ENCODE measurements around the gene SBF2.

The SBF2 gene

GRCh38 chr11:9868641-9869040, 425.4 kb downstream of the SBF2 start:
- WGBS, result 100% methylated on average over 1 of the region's 3 CpGs
- no peak for DNase-seq
- Histone ChIP-seq H2BK120ac (ENCODE audit: low read depth, low read length) (no peak overlapping the region), H3K18ac (ENCODE audit: low read depth in 1 of 2, low read length in 2 of 2) (no peak overlapping the region), H2AFZ (ENCODE audit: low read depth, low read length) (no peak overlapping the region), H3K9me3 (ENCODE audit: control insufficient read depth, low read length) (peaks cover 10% of the 10 kb centered on the region), H3K23ac (ENCODE audit: low read length in 2 of 2) (no peak overlapping the region), H3K36me3 (ENCODE audit: control insufficient read depth in 1 of 2, insufficient read depth in 2 of 2, low read depth in 1 of 2, low read length in 2 of 2) (peaks cover 0 to 15% of the 10 kb centered on the region in 2 experiments), H2BK15ac (ENCODE audit: low read depth, poor library complexity, severe bottlenecking) (no peak overlapping the region), H2AK5ac (ENCODE audit: low read length, severe bottlenecking) (no peak overlapping the region), H3K79me1 (replicated peaks; ENCODE audit: low read length, poor library complexity, severe bottlenecking) (peaks cover 7% of the 10 kb centered on the region), H2BK5ac (ENCODE audit: low read depth, low read length, poor library complexity, severe bottlenecking) (no peak overlapping the region), H4K8ac (ENCODE audit: low read length) (no peak overlapping the region), H3K27ac (ENCODE audit: low read length, poor library complexity, severe bottlenecking) (no peak overlapping the region), H3K27me3 (ENCODE audit: control insufficient read depth in 1 of 2, insufficient read depth in 1 of 2, low read length in 2 of 2) (no peaks in the 10 kb centered on the region), H3K4me2 (ENCODE audit: low read length, poor library complexity, severe bottlenecking) (no peak overlapping the region), H3K4me3 (ENCODE audit: insufficient read depth in 1 of 2, low read depth in 1 of 2, low read length in 2 of 2) (no peak overlapping the region), H2BK12ac (ENCODE audit: low read length in 2 of 2) (no peak overlapping the region), H3K9ac (ENCODE audit: low read length) (no peak overlapping the region), H4K91ac (ENCODE audit: low read length) (no peak overlapping the region), H3K4me1 (ENCODE audit: control insufficient read depth, insufficient read depth, low read depth, low read length) (no peaks in the 10 kb centered on the region), H3K4ac (ENCODE audit: low read depth in 1 of 2, low read length in 2 of 2) (no peak overlapping the region), H3K14ac (ENCODE audit: low read length in 2 of 2) (no peak overlapping the region)

- Histone ChIP-seq H3K14ac (ENCODE audit: low read length in 2 of 2) (no peak overlapping the region), H3K4me1 (ENCODE audit: control insufficient read depth, insufficient read depth, low read depth, low read length) (peaks cover 6% of the 10 kb centered on the region)
Observed at GRCh38 chr11:9862981-9863380, 431.0 kb downstream of the SBF2 start.

GRCh38 chr11:9861860-9862725, 431.9 kb downstream of the SBF2 start:
- WGBS, result 54% methylated on average over 3 of the region's 4 CpGs

More at GRCh38 chr11:9862981-9863380, 431.0 kb downstream of the SBF2 start:
- no peak overlapping the region for H3K23ac ChIP-seq (ENCODE audit: low read length in 2 of 2)
- peak overlapping the region; percentile 91 for H2AK5ac ChIP-seq (ENCODE audit: low read length, severe bottlenecking)
- peak overlapping the region in 1 of 2 experiments; percentile 88 for H3K4ac ChIP-seq (ENCODE audit: low read depth in 1 of 2, low read length in 2 of 2)
- peak overlapping the region; percentile 89 for H2BK5ac ChIP-seq (ENCODE audit: low read depth, low read length, poor library complexity, severe bottlenecking)
- WGBS, result 55% methylated on average over 1 of the region's 2 CpGs
- no peak overlapping the region for H4K8ac ChIP-seq (ENCODE audit: low read length)
- no peak overlapping the region for H3K4me2 ChIP-seq (ENCODE audit: low read length, poor library complexity, severe bottlenecking)
- DNase-seq, result no peak
- peaks cover 0 to 9% of the 10 kb centered on the region in 2 experiments for H3K36me3 ChIP-seq (ENCODE audit: control insufficient read depth in 1 of 2, insufficient read depth in 2 of 2, low read depth in 1 of 2, low read length in 2 of 2)
- peak overlapping the region in 1 of 2 experiments; percentile 34 for H3K18ac ChIP-seq (ENCODE audit: low read depth in 1 of 2, low read length in 2 of 2)
- no peak overlapping the region for H2BK12ac ChIP-seq (ENCODE audit: low read length in 2 of 2)
- H3K79me1 ChIP-seq (replicated peaks; ENCODE audit: low read length, poor library complexity, severe bottlenecking), result peaks cover 7% of the 10 kb centered on the region
- no peaks in the 10 kb centered on the region for H3K27me3 ChIP-seq (ENCODE audit: control insufficient read depth in 1 of 2, insufficient read depth in 1 of 2, low read length in 2 of 2)
- H3K4me3 ChIP-seq (ENCODE audit: insufficient read depth in 1 of 2, low read depth in 1 of 2, low read length in 2 of 2), result no peak overlapping the region
- H4K91ac ChIP-seq (ENCODE audit: low read length), result no peak overlapping the region
- H2BK120ac ChIP-seq (ENCODE audit: low read depth, low read length), result no peak overlapping the region
- H3K9ac ChIP-seq (ENCODE audit: low read length), result no peak overlapping the region
- H2BK15ac ChIP-seq (ENCODE audit: low read depth, poor library complexity, severe bottlenecking), result no peak overlapping the region
- H3K9me3 ChIP-seq (ENCODE audit: control insufficient read depth, low read length), result no peaks in the 10 kb centered on the region
- H2AFZ ChIP-seq (ENCODE audit: low read depth, low read length), result no peak overlapping the region
- peak overlapping the region; percentile 91 for H3K27ac ChIP-seq (ENCODE audit: low read length, poor library complexity, severe bottlenecking)

GRCh38 chr11:9859554-9860305, 434.3 kb downstream of the SBF2 start:
- Histone ChIP-seq H3K4me3 (ENCODE audit: insufficient read depth in 1 of 2, low read depth in 1 of 2, low read length in 2 of 2) (no peak overlapping the region), H4K91ac (ENCODE audit: low read length) (no peak overlapping the region), H3K9ac (ENCODE audit: low read length) (peak overlapping the region; percentile 56), H2BK5ac (ENCODE audit: low read depth, low read length, poor library complexity, severe bottlenecking) (peak overlapping the region; percentile 76), H3K79me1 (replicated peaks; ENCODE audit: low read length, poor library complexity, severe bottlenecking) (peaks cover 6% of the 10 kb centered on the region), H4K8ac (ENCODE audit: low read length) (no peak overlapping the region), H2BK12ac (ENCODE audit: low read length in 2 of 2) (peak overlapping the region; percentile 9 to 63), H3K36me3 (ENCODE audit: control insufficient read depth in 1 of 2, insufficient read depth in 2 of 2, low read depth in 1 of 2, low read length in 2 of 2) (peaks cover 0 to 22% of the 10 kb centered on the region in 2 experiments), H3K4me2 (ENCODE audit: low read length, poor library complexity, severe bottlenecking) (no peak overlapping the region), H2BK120ac (ENCODE audit: low read depth, low read length) (peak overlapping the region; percentile 1), H3K14ac (ENCODE audit: low read length in 2 of 2) (no peak overlapping the region), H3K23ac (ENCODE audit: low read length in 2 of 2) (no peak overlapping the region), H2BK15ac (ENCODE audit: low read depth, poor library complexity, severe bottlenecking) (no peak overlapping the region), H3K27ac (ENCODE audit: low read length, poor library complexity, severe bottlenecking) (peak overlapping the region; percentile 73), H2AK5ac (ENCODE audit: low read length, severe bottlenecking) (peak overlapping the region; percentile 40), H2AFZ (ENCODE audit: low read depth, low read length) (no peak overlapping the region), H3K27me3 (ENCODE audit: control insufficient read depth in 1 of 2, insufficient read depth in 1 of 2, low read length in 2 of 2) (no peaks in the 10 kb centered on the region), H3K4ac (ENCODE audit: low read depth in 1 of 2, low read length in 2 of 2) (peak overlapping the region; percentile 19 to 35), H3K4me1 (ENCODE audit: control insufficient read depth, insufficient read depth, low read depth, low read length) (peaks cover 8% of the 10 kb centered on the region), H3K18ac (ENCODE audit: low read depth in 1 of 2, low read length in 2 of 2) (peak overlapping the region; percentile 60 to 73), H3K9me3 (ENCODE audit: control insufficient read depth, low read length) (no peaks in the 10 kb centered on the region)
- DNase-seq, result peak; percentile 79
- 78% methylated on average over 4 of the region's 5 CpGs for WGBS

More at GRCh38 chr11:9861860-9862725, 431.9 kb downstream of the SBF2 start:
- DNase-seq, result peak; percentile 64
- Histone ChIP-seq H2BK15ac (ENCODE audit: low read depth, poor library complexity, severe bottlenecking) (no peak overlapping the region), H2BK120ac (ENCODE audit: low read depth, low read length) (peak overlapping the region; percentile 77), H3K27me3 (ENCODE audit: control insufficient read depth in 1 of 2, insufficient read depth in 1 of 2, low read length in 2 of 2) (no peaks in the 10 kb centered on the region), H2AFZ (ENCODE audit: low read depth, low read length) (no peak overlapping the region), H3K27ac (ENCODE audit: low read length, poor library complexity, severe bottlenecking) (peak overlapping the region; percentile 86), H3K9ac (ENCODE audit: low read length) (peak overlapping the region; percentile 56), H3K4me1 (ENCODE audit: control insufficient read depth, insufficient read depth, low read depth, low read length) (peaks cover 6% of the 10 kb centered on the region), H3K14ac (ENCODE audit: low read length in 2 of 2) (no peak overlapping the region), H3K36me3 (ENCODE audit: control insufficient read depth in 1 of 2, insufficient read depth in 2 of 2, low read depth in 1 of 2, low read length in 2 of 2) (peaks cover 0 to 4% of the 10 kb centered on the region in 2 experiments), H3K79me1 (replicated peaks; ENCODE audit: low read length, poor library complexity, severe bottlenecking) (peaks cover 7% of the 10 kb centered on the region), H4K91ac (ENCODE audit: low read length) (no peak overlapping the region), H3K4ac (ENCODE audit: low read depth in 1 of 2, low read length in 2 of 2) (peak overlapping the region in 1 of 2 experiments; percentile 41), H2AK5ac (ENCODE audit: low read length, severe bottlenecking) (peak overlapping the region; percentile 88), H2BK12ac (ENCODE audit: low read length in 2 of 2) (no peak overlapping the region), H3K4me3 (ENCODE audit: insufficient read depth in 1 of 2, low read depth in 1 of 2, low read length in 2 of 2) (no peak overlapping the region), H3K23ac (ENCODE audit: low read length in 2 of 2) (no peak overlapping the region), H3K9me3 (ENCODE audit: control insufficient read depth, low read length) (no peaks in the 10 kb centered on the region), H2BK5ac (ENCODE audit: low read depth, low read length, poor library complexity, severe bottlenecking) (peak overlapping the region; percentile 88), H3K18ac (ENCODE audit: low read depth in 1 of 2, low read length in 2 of 2) (peak overlapping the region in 1 of 2 experiments; percentile 81), H4K8ac (ENCODE audit: low read length) (peak overlapping the region; percentile 72), H3K4me2 (ENCODE audit: low read length, poor library complexity, severe bottlenecking) (no peak overlapping the region)

All from mesenchymal stem cell (in vitro differentiated cells and primary cell).